B cell (primary cell): ENCODE data around the gene SPRR3. TPM values are rescaled to one million over a fixed set of nuclear protein-coding genes. Genes with fewer than 3 reads are reported as not detected.

Experiments
- ATAC-seq: fragments of 200-7000 bp; cut with Tn5 transposase; one replicate; pipeline ENCODE4 v1.10.0; 2021; ENCODE audit warnings: low read depth, mild to moderate bottlenecking, moderate number of reproducible peaks, moderate library complexity
- CTCF ChIA-PET: fragments of 350-600 bp; sonication (Branson Sonifier 250); formaldehyde crosslinking; loops from one replicate; lab custom pipeline; 2021; ENCODE audit warnings: antibody characterized with exemption, inconsistent platforms; lab: Charles Lee
- POLR2A ChIA-PET: fragments of 350-600 bp; sonication (Branson Sonifier 250); formaldehyde crosslinking; loops from one replicate; lab custom pipeline; 2021; ENCODE audit warnings: antibody characterized with exemption; lab: Charles Lee
- DNase-seq: peaks from one replicate; pipeline ENCODE4 v3.0.0; 2013
- H2AFZ ChIP-seq: 2 replicates; pipeline ENCODE4 v1.6.1; 2012; ENCODE audit warnings: mild to moderate bottlenecking, low read depth, low read length; ENCODE audit not compliant: insufficient read depth, poor library complexity, severe bottlenecking
- H3K27ac ChIP-seq, 2 donors: 1 replicate in 1 of 2; 2 replicates in 1 of 2; pipeline ENCODE4 v1.5.1; 2012 to 2013; ENCODE audit warnings: low read length in 2 of 2, mild to moderate bottlenecking in 2 of 2, moderate library complexity in 1 of 2
- H3K27me3 ChIP-seq, 4 experiments: fragments of 200-600 bp in 1 of 4; sonication (generic) in 1 of 4; replicated peaks in 1 of 4; 1 replicate in 2 of 4; 2 replicates in 2 of 4; pipeline versions ENCODE4 v1.6.1 to v1.7.0; 2013 to 2016; ENCODE audit warnings: low read length in 3 of 4, mild to moderate bottlenecking in 2 of 4, mixed read lengths in 1 of 4, moderate library complexity in 1 of 4; ENCODE audit not compliant: insufficient read depth in 4 of 4, control insufficient read depth in 3 of 4; ENCODE audit errors: control extremely low read depth in 1 of 4
- H3K36me3 ChIP-seq, 2 experiments: replicated peaks in 1 of 2; 1 replicate in 1 of 2; 2 replicates in 1 of 2; pipeline versions ENCODE4 v1.6.1 to v1.7.1; 2013; ENCODE audit warnings: low read length in 1 of 2; ENCODE audit not compliant: insufficient read depth in 2 of 2, control insufficient read depth in 1 of 2; ENCODE audit errors: control extremely low read depth in 1 of 2, extremely low read depth in 1 of 2
- H3K4me1 ChIP-seq, 2 donors: fragments of 200-600 bp in 1 of 2; sonication (generic) in 1 of 2; 1 replicate in 1 of 2; 2 replicates in 1 of 2; pipeline versions ENCODE4 v1.5.1 to v1.6.1; 2013 to 2017; ENCODE audit warnings: low read length in 2 of 2; ENCODE audit not compliant: control insufficient read depth in 2 of 2, insufficient read depth in 2 of 2
- H3K4me2 ChIP-seq: replicated peaks from 2 replicates; pipeline ENCODE3; 2012; ENCODE audit warnings: mild to moderate bottlenecking, low read depth, low read length; ENCODE audit not compliant: poor library complexity, severe bottlenecking
- H3K4me3 ChIP-seq, 5 experiments: fragments of 200-600 bp in 1 of 5; sonication (generic) in 1 of 5; 1 replicate in 3 of 5; 2 replicates in 2 of 5; pipeline versions ENCODE4 v1.5.1 to v1.7.0; 2011 to 2016; ENCODE audit warnings: low read length in 4 of 5, mild to moderate bottlenecking in 4 of 5, low read depth in 2 of 5, control low read depth in 1 of 5, moderate library complexity in 1 of 5; ENCODE audit not compliant: insufficient read depth in 1 of 5; ENCODE audit errors: control extremely low read depth in 1 of 5, extremely low read depth in 1 of 5
- H3K79me2 ChIP-seq: fragments of 200-600 bp; sonication (generic); one replicate; pipeline ENCODE4 v1.6.0; 2016; ENCODE audit warnings: low read length; ENCODE audit not compliant: control insufficient read depth, insufficient read depth
- H3K9ac ChIP-seq: fragments of 200-600 bp; sonication (generic); 2 replicates; pipeline ENCODE4 v1.6.1; 2017; ENCODE audit warnings: mild to moderate bottlenecking, low read length, moderate library complexity
- H3K9me3 ChIP-seq, 3 donors: one replicate each; pipeline versions ENCODE4 v1.6.1 to v1.7.1; 2013; ENCODE audit warnings: low read length in 2 of 3; ENCODE audit not compliant: control insufficient read depth in 2 of 3, insufficient read depth in 1 of 3; ENCODE audit errors: control extremely low read depth in 1 of 3
- H4K20me1 ChIP-seq: 2 replicates; pipeline ENCODE4 v1.6.0; 2012; ENCODE audit warnings: mild to moderate bottlenecking, low read length; ENCODE audit not compliant: insufficient read depth, control insufficient read depth, poor library complexity, severe bottlenecking
- H3K27ac Mint-ChIP-seq: one replicate; pipeline ENCODE4 v1.8.0; 2021; ENCODE audit warnings: mixed read lengths
- H3K27me3 Mint-ChIP-seq: one replicate; pipeline ENCODE4 v1.8.0; 2021; ENCODE audit warnings: mixed read lengths
- H3K4me1 Mint-ChIP-seq: one replicate; pipeline ENCODE4 v1.8.0; 2021; ENCODE audit warnings: mixed read lengths
- H3K4me3 Mint-ChIP-seq: one replicate; pipeline ENCODE4 v1.8.0; 2021; ENCODE audit warnings: mixed read lengths
- H3K9me3 Mint-ChIP-seq: one replicate; pipeline ENCODE4 v1.8.0; 2022; ENCODE audit warnings: mixed read lengths; ENCODE audit not compliant: insufficient read depth
- CTCF ChIP-seq: fragments of 200-600 bp; IDR thresholded peaks from one replicate; pipeline ENCODE4 v1.8.0; 2022; ENCODE audit warnings: antibody characterized with exemption, mild to moderate bottlenecking
- EZH2 ChIP-seq: IDR thresholded peaks from 2 replicates; pipeline ENCODE4 v1.6.1; 2012; ENCODE audit warnings: borderline replicate concordance, low read depth, mild to moderate bottlenecking, moderate library complexity, low read length; ENCODE audit not compliant: insufficient read depth, poor library complexity, severe bottlenecking
- WGBS: methylation state at CpG from one replicate; pipeline ENCODE4 v1.1.5; 2013; ENCODE audit warnings: missing lambda C conversion rate; ENCODE audit not compliant: insufficient coverage; 5-methylcytosine and 5-hydroxymethylcytosine counted together
- intact Hi-C: fragments of 100-400 bp; cut with micrococcal nuclease; formaldehyde crosslinking; loops from one replicate; pipeline ENCODE4 v1.10.0; 2022
- polyA plus RNA-seq: library from polyadenylated mRNA; depleted of rRNA; stranded (reverse); fragments of >200 nt; gene quantifications from 2 replicates; pipeline ENCODE4 v1.2.3, GENCODE V29; 2012
- total RNA-seq, 2 donors: library from RNA; stranded (reverse); fragments of 120-200 nt in 1 of 2; gene quantifications; 1 replicate in 1 of 2; 2 replicates in 1 of 2; pipeline versions ENCODE4 v1.2.3 to v1.2.4, GENCODE V29; 2013 to 2022

The SPRR3 gene
- total and polyA plus RNA-seq, 2 donors (not counting 1 experiment from before 2014, with no cell fraction given), result not detected

- peaks cover 48% of the 10 kb centered on the region for H3K27me3 Mint-ChIP-seq
- no peak for TF ChIP-seq EZH2
- TF ChIP-seq CTCF, result no peak
- no peak overlapping the region for H2AFZ ChIP-seq
Measured at GRCh38 chr1:152982076-152982475, 19.5 kb upstream of the SPRR3 start.

GRCh38 chr1:152983234-152983633 is 18.3 kb upstream of the SPRR3 start:
- POLR2A ChIA-PET, result no interaction called here
- ATAC-seq (no peak), DNase-seq (no peak)
- Histone ChIP-seq H3K4me2 (no peak overlapping the region), H4K20me1 (no peaks in the 10 kb centered on the region), H3K9ac (no peak overlapping the region), H3K79me2 (no peaks in the 10 kb centered on the region), H3K36me3 (no peaks in the 10 kb centered on the region), H3K9me3 (no peaks in the 10 kb centered on the region), H3K27ac (no peak overlapping the region), H3K27me3 (peaks cover 0 to 14% (median 3%) of the 10 kb centered on the region in 4 experiments), H2AFZ (no peak overlapping the region), H3K4me3 (no peak overlapping the region), H3K4me1 (no peaks in the 10 kb centered on the region)
- intact Hi-C loops, result no loop called here
- TF ChIP-seq CTCF, result no peak
- no peak for TF ChIP-seq EZH2
- Mint-ChIP-seq H3K9me3 (no peaks in the 10 kb centered on the region), H3K27ac (no peak overlapping the region), H3K4me1 (no peaks in the 10 kb centered on the region), H3K4me3 (no peak overlapping the region), H3K27me3 (peaks cover 45% of the 10 kb centered on the region)
- CTCF ChIA-PET, result interaction anchor here (0.6 kb wide), 1 partner anchor 299 kb away, joined by 5 read pairs; no protein-coding TSS in a partner anchor

More at GRCh38 chr1:152982076-152982475, 19.5 kb upstream of the SPRR3 start:
- Mint-ChIP-seq H3K4me3 (no peak overlapping the region), H3K27ac (no peak overlapping the region), H3K4me1 (no peaks in the 10 kb centered on the region), H3K9me3 (no peaks in the 10 kb centered on the region)
- Histone ChIP-seq H3K4me1 (no peaks in the 10 kb centered on the region), H3K4me3 (no peak overlapping the region), H3K36me3 (no peaks in the 10 kb centered on the region), H3K9ac (no peak overlapping the region), H3K4me2 (no peak overlapping the region), H3K27ac (no peak overlapping the region), H3K9me3 (peaks cover 0 to 1% (median 0%) of the 10 kb centered on the region in 3 donors), H4K20me1 (no peaks in the 10 kb centered on the region), H3K79me2 (no peaks in the 10 kb centered on the region), H3K27me3 (peaks cover 0 to 19% (median 4%) of the 10 kb centered on the region in 4 experiments)
- ATAC-seq, result no peak
- ChIA-PET POLR2A (no interaction called here), CTCF (no interaction called here)
- no peak for DNase-seq
- intact Hi-C loops, result no loop called here
- WGBS, result 83% methylated on average over 4 of the region's 4 CpGs
